Measurements from ENCODE around the gene ARHGAP8. TPM values are rescaled to one million over a fixed set of nuclear protein-coding genes. Genes with fewer than 3 reads are reported as not detected.

ARHGAP8 gene
- total and polyA plus RNA-seq, 2 of the 13 experiments (the other 11 are each of a cell fraction or from before 2014, with no cell fraction given), result 0.07 TPM; not detected in 1

DNA sequence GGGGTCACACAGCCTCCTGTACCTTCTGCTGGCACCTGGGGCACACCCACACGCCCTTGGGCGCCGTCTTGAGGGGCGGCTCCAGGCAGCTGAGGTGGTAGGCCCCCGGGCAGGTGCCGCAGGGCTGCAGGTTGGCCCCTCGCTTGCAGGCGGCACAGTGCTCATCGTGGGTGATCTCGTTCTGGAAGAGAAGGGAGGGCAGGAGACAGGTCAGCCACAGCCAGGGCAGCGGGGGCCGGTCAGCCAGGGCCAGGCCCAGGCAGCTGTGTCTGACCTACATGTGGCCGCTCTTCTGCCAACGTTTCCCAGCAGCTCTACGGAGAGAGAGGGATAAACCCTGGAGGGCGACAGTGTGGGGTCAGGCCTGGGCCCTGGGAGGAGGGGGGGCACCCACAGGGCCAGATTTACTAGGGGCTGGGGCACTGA, 135.6 kb downstream of the ARHGAP8 start:
- ATAC-seq (no peak), DNase-seq (ENCODE audit: low spot score) (no peak), FAIRE-seq (no peak)
- no peak overlapping the region for H3K4me3 ChIP-seq (replicated peaks in 1 of 3; ENCODE audit: insufficient read depth in 1 of 3, low read depth in 2 of 3, low read length in 3 of 3)
- peaks cover 5 to 21% of the 10 kb centered on the region in 2 experiments; a peak in 4 of 5 replicates for H3K27me3 ChIP-seq (ENCODE audit: control insufficient read depth in 1 of 2, insufficient read depth in 2 of 2, low read length in 2 of 2)
- no peaks in the 10 kb centered on the region for H3K9me3 ChIP-seq (ENCODE audit: low read length)
- BruUV-seq (replicated peaks), result no TSS peak
- no peak overlapping the region for H3K27ac ChIP-seq (ENCODE audit: extremely low read length, insufficient read depth, low read length)
- H3K4me2 ChIP-seq (ENCODE audit: low read depth, low read length), result no peak overlapping the region
- POLR2A ChIA-PET, result no interaction called here
- no peak for TF ChIP-seq ELF1 (CRISPR knock-in tag; IDR thresholded peaks at IDR 0.05)
- no peak for TF ChIP-seq ZNF160 (CRISPR knock-in tag; IDR thresholded peaks at IDR 0.05)
- TF ChIP-seq SP2 (CRISPR knock-in tag; IDR thresholded peaks at IDR 0.05), result no peak
- no peak for TF ChIP-seq ZNF619 (CRISPR knock-in tag; IDR thresholded peaks at IDR 0.05)
- TF ChIP-seq TBP (CRISPR knock-in tag; IDR thresholded peaks at IDR 0.05), result no peak
- TF ChIP-seq, protein P1, sequence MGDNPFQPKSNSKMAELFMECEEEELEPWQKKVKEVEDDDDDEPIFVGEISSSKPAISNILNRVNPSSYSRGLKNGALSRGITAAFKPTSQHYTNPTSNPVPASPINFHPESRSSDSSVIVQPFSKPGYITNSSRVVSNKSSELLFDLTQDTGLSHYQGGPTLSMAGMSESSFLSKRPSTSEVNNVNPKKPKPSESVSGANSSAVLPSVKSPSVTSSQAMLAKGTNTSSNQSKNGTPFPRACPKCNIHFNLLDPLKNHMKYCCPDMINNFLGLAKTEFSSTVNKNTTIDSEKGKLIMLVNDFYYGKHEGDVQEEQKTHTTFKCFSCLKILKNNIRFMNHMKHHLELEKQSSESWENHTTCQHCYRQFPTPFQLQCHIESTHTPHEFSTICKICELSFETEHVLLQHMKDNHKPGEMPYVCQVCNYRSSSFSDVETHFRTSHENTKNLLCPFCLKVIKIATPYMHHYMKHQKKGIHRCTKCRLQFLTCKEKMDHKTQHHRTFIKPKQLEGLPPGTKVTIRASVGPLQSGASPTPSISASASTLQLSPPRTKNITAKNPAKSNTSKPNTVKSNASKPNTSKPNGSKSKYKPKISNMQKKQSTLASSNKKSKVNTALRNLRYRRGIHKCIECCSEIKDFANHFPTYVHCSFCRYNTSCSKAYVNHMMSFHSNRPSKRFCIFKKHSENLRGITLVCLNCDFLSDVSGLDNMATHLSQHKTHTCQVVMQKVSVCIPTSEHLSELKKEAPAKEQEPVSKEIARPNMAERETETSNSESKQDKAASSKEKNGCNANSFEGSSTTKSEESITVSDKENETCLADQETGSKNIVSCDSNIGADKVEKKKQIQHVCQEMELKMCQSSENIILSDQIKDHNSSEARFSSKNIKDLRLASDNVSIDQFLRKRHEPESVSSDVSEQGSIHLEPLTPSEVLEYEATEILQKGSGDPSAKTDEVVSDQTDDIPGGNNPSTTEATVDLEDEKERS (CRISPR knock-in tag; IDR thresholded peaks at IDR 0.05), result no peak
- no peak for TF ChIP-seq HMG20A (CRISPR knock-in tag; IDR thresholded peaks at IDR 0.05; ENCODE audit: borderline replicate concordance)
- TF ChIP-seq ZNF350 (CRISPR knock-in tag; IDR thresholded peaks at IDR 0.05; ENCODE audit: borderline replicate concordance, low read depth), result no peak
- TF ChIP-seq CENPT (CRISPR knock-in tag; IDR thresholded peaks at IDR 0.05; ENCODE audit: low read depth), result no peak
- TF ChIP-seq KAT2B (IDR thresholded peaks at IDR 0.05; ENCODE audit: borderline replicate concordance, low read depth, low read length), result no peak
- TF ChIP-seq PAF1 (CRISPR knock-in tag; IDR thresholded peaks at IDR 0.05), result no peak
- TF ChIP-seq ZMYM2 (CRISPR knock-in tag; IDR thresholded peaks at IDR 0.05), result no peak
- TF ChIP-seq TOE1 (CRISPR knock-in tag; IDR thresholded peaks at IDR 0.05), result no peak
- no peak for TF ChIP-seq ATF7 (IDR thresholded peaks at IDR 0.05)
- no peak for TF ChIP-seq ATF7 (CRISPR knock-in tag; IDR thresholded peaks at IDR 0.05)
- no peak for TF ChIP-seq NCOA5 (CRISPR knock-in tag; IDR thresholded peaks at IDR 0.05)
- TF ChIP-seq ZNF782 (CRISPR knock-in tag; IDR thresholded peaks at IDR 0.05; ENCODE audit: borderline replicate concordance), result no peak
- TF ChIP-seq ZNF138 (CRISPR knock-in tag; IDR thresholded peaks at IDR 0.05; ENCODE audit: low read depth), result no peak
- no peak for TF ChIP-seq CEBPB (IDR thresholded peaks at IDR 0.05; ENCODE audit: borderline replicate concordance, low read depth, low read length)
- no peak for TF ChIP-seq ZNF709 (CRISPR knock-in tag; IDR thresholded peaks at IDR 0.05)
- TF ChIP-seq ATAD3A (CRISPR knock-in tag; IDR thresholded peaks at IDR 0.05), result no peak
- H3K4me1 ChIP-seq (ENCODE audit: insufficient read depth, low read length), result no peaks in the 10 kb centered on the region
- H4K20me1 ChIP-seq (ENCODE audit: insufficient read depth, low read length), result no peaks in the 10 kb centered on the region
- intact Hi-C loops (cut with micrococcal nuclease; ENCODE audit: unreplicated experiment) (no loop called here), in situ Hi-C loops (cut with HindIII; ENCODE audit: extremely low pct_ligation_motif_present, low pct_unique_long_range_greater_than_20kb) (no loop called here)
- WGBS (ENCODE audit: low lambda C conversion rate), result no CpG with 5 or more reads among the region's 16 CpGs
- no peaks in the 10 kb centered on the region for H3K79me2 ChIP-seq (ENCODE audit: insufficient read depth, low read length)
- H3K9ac ChIP-seq (ENCODE audit: insufficient read depth, low read depth, low read length), result no peak overlapping the region
- no peak overlapping the region for H2AFZ ChIP-seq (ENCODE audit: low read length)
- CTCF ChIA-PET (ENCODE audit: low intra/inter-chr PET ratio, low total read pairs), result no interaction called here
- no peaks in the 10 kb centered on the region for H3K36me3 ChIP-seq (replicated peaks in 1 of 2; ENCODE audit: control insufficient read depth in 1 of 2, insufficient read depth in 2 of 2, low read length in 2 of 2)
